ENCODE data around the gene CCNYL1. TPM values are rescaled to one million over a fixed set of nuclear protein-coding genes. Genes with fewer than 3 reads are reported as not detected.

The CCNYL1 gene
- total RNA-seq, 1 donor from 2014 or later, result 7.1 TPM

DNA sequence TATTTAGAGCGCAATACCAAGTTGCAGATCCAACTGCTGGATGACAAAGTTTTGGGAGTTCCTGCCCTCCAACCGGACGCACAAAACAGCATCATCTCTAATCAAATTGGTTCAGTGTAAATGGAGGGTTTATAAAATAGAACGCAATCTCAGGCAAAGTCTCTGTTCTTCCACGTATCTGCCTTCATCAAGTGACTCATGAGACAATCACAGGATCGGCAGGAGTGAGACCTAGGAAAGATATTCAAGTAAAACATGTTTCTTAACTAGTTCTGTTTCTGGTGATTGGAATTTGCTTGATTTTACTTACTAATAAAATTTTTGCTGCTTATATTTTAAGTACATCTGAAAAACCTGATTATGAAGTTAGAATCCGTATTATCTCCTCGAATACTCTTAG, 50.7 kb downstream of the CCNYL1 start:
- H3K4me3 ChIP-seq, result no peak overlapping the region
- H3K27ac ChIP-seq, result no peak overlapping the region
- H3K27me3 ChIP-seq, result no peaks in the 10 kb centered on the region
- no peak for DNase-seq (ENCODE audit: extremely low spot score in 2 of 2)
- intact Hi-C loops (cut with DNase I), result loop anchor here (10.0 kb wide), 1 partner anchor 137 kb away; the partner anchor contains the start of gene METTL21A
- no peak for TF ChIP-seq POLR2A (IDR thresholded peaks at IDR 0.05)
- TF ChIP-seq POLR2AphosphoS5 (IDR thresholded peaks at IDR 0.05; ENCODE audit: insufficient read depth in 1 of 2, low read depth in 1 of 2), result no peak
- TF ChIP-seq, protein P1, sequence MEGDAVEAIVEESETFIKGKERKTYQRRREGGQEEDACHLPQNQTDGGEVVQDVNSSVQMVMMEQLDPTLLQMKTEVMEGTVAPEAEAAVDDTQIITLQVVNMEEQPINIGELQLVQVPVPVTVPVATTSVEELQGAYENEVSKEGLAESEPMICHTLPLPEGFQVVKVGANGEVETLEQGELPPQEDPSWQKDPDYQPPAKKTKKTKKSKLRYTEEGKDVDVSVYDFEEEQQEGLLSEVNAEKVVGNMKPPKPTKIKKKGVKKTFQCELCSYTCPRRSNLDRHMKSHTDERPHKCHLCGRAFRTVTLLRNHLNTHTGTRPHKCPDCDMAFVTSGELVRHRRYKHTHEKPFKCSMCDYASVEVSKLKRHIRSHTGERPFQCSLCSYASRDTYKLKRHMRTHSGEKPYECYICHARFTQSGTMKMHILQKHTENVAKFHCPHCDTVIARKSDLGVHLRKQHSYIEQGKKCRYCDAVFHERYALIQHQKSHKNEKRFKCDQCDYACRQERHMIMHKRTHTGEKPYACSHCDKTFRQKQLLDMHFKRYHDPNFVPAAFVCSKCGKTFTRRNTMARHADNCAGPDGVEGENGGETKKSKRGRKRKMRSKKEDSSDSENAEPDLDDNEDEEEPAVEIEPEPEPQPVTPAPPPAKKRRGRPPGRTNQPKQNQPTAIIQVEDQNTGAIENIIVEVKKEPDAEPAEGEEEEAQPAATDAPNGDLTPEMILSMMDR (IDR thresholded peaks at IDR 0.05), result no peak
- no peaks in the 10 kb centered on the region for H3K9me3 ChIP-seq
- peaks cover 1% of the 10 kb centered on the region for H3K4me1 ChIP-seq
- H3K36me3 ChIP-seq, result no peaks in the 10 kb centered on the region

DNA sequence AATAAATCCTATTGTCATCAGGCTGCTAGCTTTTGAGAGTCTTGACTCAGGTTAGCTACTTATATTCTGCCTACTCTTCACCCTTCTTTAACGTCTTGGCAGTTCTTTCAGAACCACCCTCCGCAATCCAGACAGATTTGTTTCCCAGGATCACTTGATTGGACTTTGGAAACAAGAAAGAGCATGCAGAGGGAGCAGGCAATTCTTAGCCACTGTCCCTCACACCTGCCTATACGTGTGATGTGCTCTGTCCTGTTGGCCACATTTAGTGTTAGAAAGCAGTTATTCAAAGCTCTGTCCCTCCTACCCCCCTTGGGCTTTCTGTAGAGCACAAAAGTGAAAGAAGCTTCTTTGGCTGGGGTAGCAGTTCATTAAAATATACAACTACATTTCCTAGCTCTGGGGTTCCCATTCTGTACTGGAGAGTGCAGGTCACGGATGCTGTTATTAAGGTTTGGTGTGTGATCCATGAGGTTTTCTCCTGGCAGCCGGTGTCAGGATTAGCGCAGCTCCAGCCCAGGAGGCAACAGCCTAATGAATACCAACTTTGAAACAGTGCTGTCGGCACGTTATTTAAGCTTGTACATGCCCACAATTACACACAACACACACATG, 52.0 kb downstream of the CCNYL1 start:
- H3K27me3 ChIP-seq, result no peaks in the 10 kb centered on the region
- no peaks in the 10 kb centered on the region for H3K9me3 ChIP-seq
- no peak overlapping the region for H3K27ac ChIP-seq
- TF ChIP-seq POLR2A (IDR thresholded peaks at IDR 0.05) (no peak), POLR2AphosphoS5 (IDR thresholded peaks at IDR 0.05; ENCODE audit: insufficient read depth in 1 of 2, low read depth in 1 of 2) (no peak)
- TF ChIP-seq, protein P1 (IDR thresholded peaks at IDR 0.05), result no peak
- no peak for DNase-seq (ENCODE audit: extremely low spot score in 2 of 2)
- peaks cover 14% of the 10 kb centered on the region for H3K4me1 ChIP-seq
- no peaks in the 10 kb centered on the region for H3K36me3 ChIP-seq
- intact Hi-C loops (cut with DNase I), result loop anchor here (10.0 kb wide), 1 partner anchor 139 kb away; the partner anchor contains the start of gene METTL21A
- no peak overlapping the region for H3K4me3 ChIP-seq

DNA sequence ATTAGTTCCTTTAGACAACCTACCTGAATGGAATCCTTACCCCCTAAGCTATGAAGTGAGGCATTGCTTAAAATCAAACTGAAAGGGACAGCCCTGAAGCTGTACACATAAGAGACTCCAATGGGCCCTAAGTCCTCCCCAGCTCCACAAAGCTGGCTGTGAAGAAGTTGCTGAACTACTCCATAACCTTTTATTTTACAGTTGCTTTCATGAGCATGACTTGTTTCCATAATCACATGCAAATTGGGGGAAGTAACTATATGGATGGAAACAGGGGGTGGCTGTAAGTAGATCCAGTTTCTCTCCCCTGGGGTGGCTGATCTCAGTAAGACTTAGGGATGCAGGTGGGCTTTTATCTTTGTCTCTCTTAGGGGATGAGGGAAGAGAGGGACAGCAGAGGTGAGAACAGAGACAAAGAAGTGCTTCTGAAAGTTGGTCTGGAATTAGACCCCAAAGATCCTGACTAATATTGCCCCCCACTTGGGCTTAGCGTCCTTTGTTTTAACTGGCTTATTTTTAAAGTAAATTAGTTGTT, 52.7 kb downstream of the CCNYL1 start:
- Histone ChIP-seq H3K36me3 (no peaks in the 10 kb centered on the region), H3K27ac (no peak overlapping the region), H3K4me3 (no peak overlapping the region), H3K4me1 (peaks cover 18% of the 10 kb centered on the region), H3K27me3 (no peaks in the 10 kb centered on the region), H3K9me3 (no peaks in the 10 kb centered on the region)
- DNase-seq (ENCODE audit: extremely low spot score in 2 of 2), result no peak
- intact Hi-C loops (cut with DNase I), result loop anchor here (10.0 kb wide), 1 partner anchor 139 kb away; the partner anchor contains the start of gene METTL21A
- TF ChIP-seq POLR2AphosphoS5 (IDR thresholded peaks at IDR 0.05; ENCODE audit: insufficient read depth in 1 of 2, low read depth in 1 of 2) (no peak), POLR2A (IDR thresholded peaks at IDR 0.05) (no peak)
- TF ChIP-seq, protein P1 (IDR thresholded peaks at IDR 0.05), result no peak

DNA sequence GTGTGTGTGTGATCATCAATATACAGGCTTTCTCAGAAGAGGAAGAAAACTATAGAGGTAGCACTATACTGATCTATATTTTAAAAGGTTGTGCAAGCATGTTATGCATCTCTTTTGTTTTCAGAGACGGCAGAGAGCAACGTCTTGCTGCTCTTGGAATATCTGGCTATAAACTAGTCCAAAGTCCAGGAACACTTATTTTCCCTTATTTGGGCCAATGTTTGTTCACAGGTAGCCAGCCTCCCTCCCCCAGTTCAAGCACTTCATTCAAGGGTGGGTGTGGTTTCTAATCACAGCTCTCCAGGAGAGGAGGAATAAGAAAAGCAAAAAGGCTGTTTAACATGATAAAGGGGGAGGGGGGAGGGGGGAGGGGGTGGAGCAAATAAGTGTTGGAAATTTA, 54.1 kb downstream of the CCNYL1 start:
- no peak overlapping the region for H3K27ac ChIP-seq
- DNase-seq (ENCODE audit: extremely low spot score in 2 of 2), result no peak
- intact Hi-C loops (cut with DNase I), result loop anchor here (10.0 kb wide), 1 partner anchor 141 kb away; the partner anchor contains the start of gene METTL21A
- no peaks in the 10 kb centered on the region for H3K36me3 ChIP-seq
- peaks cover 23% of the 10 kb centered on the region for H3K4me1 ChIP-seq
- H3K27me3 ChIP-seq, result no peaks in the 10 kb centered on the region
- H3K9me3 ChIP-seq, result no peaks in the 10 kb centered on the region
- TF ChIP-seq, protein P1 (IDR thresholded peaks at IDR 0.05), result no peak
- TF ChIP-seq POLR2A (IDR thresholded peaks at IDR 0.05) (no peak), POLR2AphosphoS5 (IDR thresholded peaks at IDR 0.05; ENCODE audit: insufficient read depth in 1 of 2, low read depth in 1 of 2) (no peak)
- no peak overlapping the region for H3K4me3 ChIP-seq

DNA sequence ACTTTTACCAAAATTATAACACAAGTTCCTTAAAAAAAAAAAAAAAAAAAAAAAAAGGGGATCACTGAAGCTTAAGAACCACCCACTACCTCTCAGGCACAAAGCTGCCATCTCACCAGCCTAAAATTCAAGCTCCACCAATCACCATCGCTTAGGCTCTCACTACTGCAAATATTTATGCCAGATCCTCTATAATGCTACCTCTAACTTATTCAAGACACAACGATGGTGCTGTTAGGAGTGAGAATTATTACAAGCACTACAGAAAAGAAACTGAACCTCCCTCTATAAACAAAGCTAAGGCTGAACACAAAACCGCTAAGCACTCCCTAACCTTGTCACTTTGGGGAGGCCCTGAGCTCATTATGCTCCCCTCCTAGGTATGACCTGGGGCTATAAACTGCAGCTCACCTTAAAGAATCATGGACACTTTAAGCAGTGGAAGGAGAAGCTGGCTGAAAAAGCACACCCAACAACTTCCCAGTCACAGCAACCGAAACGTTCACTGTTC, 54.7 kb downstream of the CCNYL1 start:
- intact Hi-C loops (cut with DNase I), result loop anchor here (10.0 kb wide), 1 partner anchor 141 kb away; the partner anchor contains the start of gene METTL21A
- TF ChIP-seq, protein P1 (IDR thresholded peaks at IDR 0.05), result no peak
- TF ChIP-seq POLR2A (IDR thresholded peaks at IDR 0.05), result no peak
- TF ChIP-seq POLR2AphosphoS5 (IDR thresholded peaks at IDR 0.05; ENCODE audit: insufficient read depth in 1 of 2, low read depth in 1 of 2), result no peak
- Histone ChIP-seq H3K27me3 (no peaks in the 10 kb centered on the region), H3K9me3 (no peaks in the 10 kb centered on the region), H3K36me3 (no peaks in the 10 kb centered on the region), H3K4me1 (peaks cover 28% of the 10 kb centered on the region), H3K27ac (no peak overlapping the region), H3K4me3 (no peak overlapping the region)
- DNase-seq (ENCODE audit: extremely low spot score in 2 of 2), result no peak

Data from vagina (tissue), 2 donors.